HCT116 (cell line): Measurements from ENCODE around the gene DNAJC18. TPM values are rescaled to one million over a fixed set of nuclear protein-coding genes. Genes with fewer than 3 reads are reported as not detected.
A peak's percentile ranks its signal among the peaks of the same experiment; 100 is the strongest.

Experiments
- ATAC-seq: fragments of 200-7000 bp; cut with Tn5 transposase; 2 replicates; pipeline ENCODE4 v1.9.1; 2020; ENCODE audit warnings: mild to moderate bottlenecking, moderate library complexity
- BruUV-seq: library from RNA; stranded (reverse); fragments of 400-500 nt; replicated peaks from 2 replicates; lab custom pipeline; 2021; lab: Mats Ljungman, UMichigan
- CTCF ChIA-PET: fragments of 300-600 bp; sonication (Branson Sonifier 250); formaldehyde crosslinking; loops from one replicate; lab custom pipeline; 2021; ENCODE audit warnings: antibody characterized with exemption; lab: Charles Lee
- POLR2A ChIA-PET: fragments of 300-600, 350-600 bp; sonication (Branson Sonifier 250); formaldehyde crosslinking; loops from one replicate; lab custom pipeline; 2021; ENCODE audit warnings: antibody characterized with exemption; lab: Charles Lee
- RAD21 ChIA-PET, 2 experiments: fragments of 300-600 bp; sonication (Branson Sonifier 250); formaldehyde crosslinking; loops; one replicate each; lab custom pipeline; 2023; ENCODE audit warnings: low total read pairs in 2 of 2; ENCODE audit not compliant: uncharacterized antibody in 2 of 2, unreplicated experiment in 2 of 2, low non-redundant PET in 1 of 2; lab: Charles Lee
- DNase-seq: peaks from one replicate; pipeline ENCODE4 v3.0.0-alpha.2; 2010; ENCODE audit warnings: low read depth, low spot score
- H2AFZ ChIP-seq: fragments of 200-600 bp; shearing (Covaris generic), sonication (generic); 2 replicates; pipeline ENCODE4 v1.6.1; 2017; ENCODE audit warnings: low read depth, mixed run types, mixed read lengths, antibody characterized with exemption, low read length; ENCODE audit not compliant: poor library complexity, severe bottlenecking
- H3K27ac ChIP-seq: 2 replicates; pipeline ENCODE4 v1.5.1; 2012; ENCODE audit warnings: low read depth, low read length
- H3K27me3 ChIP-seq: fragments of 200-600 bp; sonication (generic); 2 replicates; pipeline ENCODE4 v1.6.1; 2016; ENCODE audit warnings: mixed run types, low read length, mixed read lengths; ENCODE audit not compliant: insufficient read depth
- H3K36me3 ChIP-seq, 2 experiments: fragments of 200-500 bp in 1 of 2; fragments of 200-600 bp in 1 of 2; sonication (Bioruptor generic) in 1 of 2; sonication (generic) in 1 of 2; 2 replicates each; pipeline versions ENCODE4 v1.5.1 to v1.6.1; 2014 to 2016; ENCODE audit warnings: low read length in 2 of 2, inconsistent platforms in 1 of 2, mixed read lengths in 1 of 2, mixed run types in 1 of 2; ENCODE audit not compliant: insufficient read depth in 2 of 2, control insufficient read depth in 1 of 2
- H3K4me1 ChIP-seq, 2 experiments: fragments of 200-600 bp in 1 of 2; sonication (generic) in 1 of 2; 2 replicates each; pipeline versions ENCODE4 v1.5.1 to v1.6.1; 2012 to 2017; ENCODE audit warnings: low read length in 2 of 2, inconsistent platforms in 1 of 2, mild to moderate bottlenecking in 1 of 2, mixed read lengths in 1 of 2, mixed run types in 1 of 2, moderate library complexity in 1 of 2; ENCODE audit not compliant: insufficient read depth in 2 of 2, control insufficient read depth in 1 of 2
- H3K4me2 ChIP-seq: fragments of 200-600 bp; sonication (generic); 2 replicates; pipeline ENCODE4 v1.6.1; 2017; ENCODE audit warnings: mixed run types, low read length, mixed read lengths
- H3K4me3 ChIP-seq, 2 experiments: fragments of 200-600 bp in 1 of 2; sonication (generic) in 1 of 2; replicated peaks in 1 of 2; 2 replicates each; pipeline ENCODE4 v1.5.1; 2011 to 2016; ENCODE audit warnings: low read length in 2 of 2, control low read depth in 1 of 2, low read depth in 1 of 2, mild to moderate bottlenecking in 1 of 2, mixed read lengths in 1 of 2, mixed run types in 1 of 2
- H3K79me2 ChIP-seq: fragments of 200-600 bp; sonication (generic); 2 replicates; pipeline ENCODE4 v1.6.1; 2017; ENCODE audit warnings: mild to moderate bottlenecking, mixed run types, low read length, moderate library complexity, mixed read lengths; ENCODE audit not compliant: insufficient read depth
- H3K9ac ChIP-seq: fragments of 200-600 bp; sonication (generic); 2 replicates; pipeline ENCODE4 v1.6.1; 2016; ENCODE audit warnings: low read length, mixed read lengths
- H3K9me2 ChIP-seq: fragments of 200-600 bp; sonication (generic), shearing (Covaris generic); 2 replicates; pipeline ENCODE4 v1.6.1; 2017; ENCODE audit warnings: mixed run types, mild to moderate bottlenecking, moderate library complexity; ENCODE audit not compliant: insufficient read depth
- H3K9me3 ChIP-seq, 2 experiments: fragments of 200-500 bp in 1 of 2; fragments of 200-600 bp in 1 of 2; sonication (Bioruptor generic) in 1 of 2; sonication (generic) in 1 of 2; 2 replicates each; pipeline ENCODE4 v1.6.1; 2014 to 2017; ENCODE audit warnings: low read length in 2 of 2, mixed read lengths in 2 of 2, inconsistent platforms in 1 of 2, low read depth in 1 of 2, mild to moderate bottlenecking in 1 of 2, mixed run types in 1 of 2, moderate library complexity in 1 of 2; ENCODE audit not compliant: control insufficient read depth in 1 of 2, insufficient read depth in 1 of 2
- H4K20me1 ChIP-seq: fragments of 200-600 bp; sonication (generic), shearing (Covaris generic); 2 replicates; pipeline ENCODE4 v1.6.1; 2017; ENCODE audit warnings: mixed run types, mild to moderate bottlenecking, moderate library complexity; ENCODE audit not compliant: insufficient read depth
- CEBPB ChIP-seq: IDR thresholded peaks from 2 replicates; pipeline ENCODE4 v1.6.1; 2012; ENCODE audit warnings: low read depth
- ELF1 ChIP-seq: IDR thresholded peaks from 2 replicates; pipeline ENCODE4 v1.6.1; 2012; ENCODE audit warnings: low read depth, borderline replicate concordance
- EZH2 ChIP-seq: fragments of 200-600 bp; sonication (generic); IDR thresholded peaks from 2 replicates; pipeline ENCODE4 v1.6.1; 2017; ENCODE audit warnings: antibody characterized with exemption, mixed run types
- EZH2phosphoT487 ChIP-seq: fragments of 200-600 bp; IDR thresholded peaks from 2 replicates; pipeline ENCODE4 v1.6.1; 2018; ENCODE audit warnings: antibody characterized with exemption, borderline replicate concordance
- FOSL1 ChIP-seq: IDR thresholded peaks from 2 replicates; pipeline ENCODE4 v1.6.1; 2012; ENCODE audit warnings: low read depth
- POLR2A ChIP-seq: IDR thresholded peaks from 2 replicates; pipeline ENCODE4 v1.7.0; 2011; ENCODE audit warnings: borderline replicate concordance; ENCODE audit not compliant: insufficient read depth, insufficient read length; ENCODE audit errors: extremely low read depth
- RAD21 ChIP-seq: IDR thresholded peaks from 2 replicates; pipeline ENCODE4 v1.6.1; 2012; ENCODE audit warnings: low read depth, mild to moderate bottlenecking
- SIN3A ChIP-seq: IDR thresholded peaks from 2 replicates; pipeline ENCODE4 v1.6.1; 2012; ENCODE audit warnings: low read depth
- SP1 ChIP-seq: IDR thresholded peaks from 2 replicates; pipeline ENCODE4 v1.6.1; 2012; ENCODE audit warnings: low read depth
- SRF ChIP-seq: IDR thresholded peaks from 2 replicates; pipeline ENCODE4 v1.6.1; 2012; ENCODE audit warnings: low read depth
- YY1 ChIP-seq: IDR thresholded peaks from 2 replicates; pipeline ENCODE4 v1.6.1; 2011; ENCODE audit warnings: low read length, low read depth, moderate library complexity, mild to moderate bottlenecking; ENCODE audit not compliant: insufficient replicate concordance; ENCODE audit errors: extremely low read depth
- intact Hi-C: fragments of 100-400 bp; cut with micrococcal nuclease; formaldehyde crosslinking; loops from 2 replicates; pipeline ENCODE4 v1.10.0; 2022
- total RNA-seq: library from RNA; stranded (reverse); gene quantifications from one replicate; pipeline ENCODE4 v1.2.1, GENCODE V29; 2021; ENCODE audit not compliant: unreplicated experiment
- TF ChIP-seq, protein P1 (sequence below): IDR thresholded peaks from 2 replicates; pipeline ENCODE4 v1.6.1; 2012
- TF ChIP-seq, protein P2 (sequence below): IDR thresholded peaks from 2 replicates; pipeline ENCODE4 v1.6.1; 2012; ENCODE audit warnings: low read depth
- TF ChIP-seq, protein P3 (sequence below), 3 experiments: fragments of 200-600 bp in 1 of 3; sonication (generic) in 1 of 3; IDR thresholded peaks in 2 of 3; conservative IDR thresholded peaks in 1 of 3; 2 replicates each; pipeline ENCODE4 v1.5.1; 2012 to 2017; ENCODE audit warnings: low read depth in 2 of 3, low read length in 2 of 3, antibody characterized with exemption in 1 of 3, borderline replicate concordance in 1 of 3, control low read depth in 1 of 3, mild to moderate bottlenecking in 1 of 3, mixed read lengths in 1 of 3, mixed run types in 1 of 3, moderate library complexity in 1 of 3; ENCODE audit not compliant: insufficient read depth in 1 of 3

The DNAJC18 gene
- total RNA-seq, 1 experiment from 2014 or later = 5.7 TPM

DNA sequence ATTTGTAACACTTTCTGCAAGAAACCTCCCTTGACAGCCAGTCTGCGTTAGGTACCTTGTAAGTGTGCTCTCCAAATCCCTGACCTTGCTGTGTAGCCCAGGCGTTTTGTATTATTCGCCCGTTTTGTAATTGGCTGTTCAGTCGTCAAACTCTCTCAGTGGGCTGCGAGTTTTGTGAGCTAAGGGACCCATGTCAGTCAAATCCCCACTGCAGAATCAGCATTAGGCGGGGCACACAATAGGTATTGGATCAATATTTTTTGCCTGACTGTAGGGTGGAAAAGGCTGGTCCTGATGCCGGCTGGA, 665 bp downstream of the DNAJC18 start:
- H3K4me2 ChIP-seq = peak overlapping the region; percentile 98
- ChIA-PET CTCF (no interaction called here), POLR2A (interaction anchor here (1.2 kb wide), 2 partner anchors 44 to 122 kb away, joined by 3 to 4 read pairs; partner anchors contain the start of genes STING1 and UBE2D2), RAD21 (no interaction called here)
- peak overlapping the region; percentile 65; the same call in 1 of the 2 replicates for H3K9ac ChIP-seq
- TF ChIP-seq FOSL1 = no peak
- TF ChIP-seq EZH2phosphoT487 = no peak
- TF ChIP-seq EZH2 = no peak
- H2AFZ ChIP-seq = peak overlapping the region; percentile 83
- H3K79me2 ChIP-seq = no peaks in the 10 kb centered on the region
- peaks cover 2 to 17% of the 10 kb centered on the region in 2 experiments; a peak in 3 of 4 replicates for H3K4me1 ChIP-seq
- no TSS peak for BruUV-seq
- no peaks in the 10 kb centered on the region for H3K36me3 ChIP-seq
- intact Hi-C loops = no loop called here
- peak overlapping the region; percentile 82 to 86 for H3K4me3 ChIP-seq
- H3K27ac ChIP-seq = peak overlapping the region; percentile 0; the same call in 1 of the 2 replicates
- H3K9me3 ChIP-seq = no peaks in the 10 kb centered on the region
- H3K9me2 ChIP-seq = no peaks in the 10 kb centered on the region
- DNase-seq = no peak
- H3K27me3 ChIP-seq = no peaks in the 10 kb centered on the region
- no peaks in the 10 kb centered on the region for H4K20me1 ChIP-seq
- peak; percentile 8 for ATAC-seq

DNA sequence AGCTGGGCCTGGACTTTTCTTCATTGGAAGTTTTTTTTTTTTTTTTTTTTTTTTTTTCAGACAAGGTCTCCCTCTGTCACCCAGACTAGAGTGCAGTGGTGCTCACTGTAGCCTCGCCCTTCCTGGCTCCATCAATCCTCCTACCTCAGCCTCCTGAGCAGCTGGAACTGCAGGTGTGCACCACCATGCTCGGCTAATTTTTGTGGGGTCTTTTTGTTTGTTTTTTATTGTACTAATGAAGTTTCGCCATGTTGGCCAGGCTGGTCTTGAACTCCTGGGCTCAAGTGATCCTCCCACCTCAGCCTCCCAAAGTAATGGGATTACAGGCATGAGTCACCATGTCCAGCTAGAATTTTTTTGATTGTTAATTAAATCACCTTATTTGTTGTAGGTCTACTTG, 3.6 kb downstream of the DNAJC18 start:
- H3K36me3 ChIP-seq = no peaks in the 10 kb centered on the region
- no peaks in the 10 kb centered on the region for H3K27me3 ChIP-seq
- no peaks in the 10 kb centered on the region for H3K79me2 ChIP-seq
- ATAC-seq (no peak), DNase-seq (no peak)
- intact Hi-C loops = no loop called here
- ChIA-PET RAD21 (no interaction called here), POLR2A (no interaction called here), CTCF (no interaction called here)
- H3K4me3 ChIP-seq = no peak overlapping the region
- peaks cover 2 to 17% of the 10 kb centered on the region in 2 experiments; a peak in 3 of 4 replicates for H3K4me1 ChIP-seq
- no peak overlapping the region for H2AFZ ChIP-seq
- BruUV-seq = no TSS peak
- H3K9me3 ChIP-seq = no peaks in the 10 kb centered on the region
- H4K20me1 ChIP-seq = no peaks in the 10 kb centered on the region
- no peak overlapping the region for H3K4me2 ChIP-seq
- H3K9me2 ChIP-seq = no peaks in the 10 kb centered on the region
- no peak overlapping the region for H3K27ac ChIP-seq
- no peak overlapping the region for H3K9ac ChIP-seq
- no peak for TF ChIP-seq EZH2
- TF ChIP-seq RAD21 = no peak
- TF ChIP-seq POLR2A = no peak
- TF ChIP-seq YY1 = no peak
- TF ChIP-seq, protein P1, sequence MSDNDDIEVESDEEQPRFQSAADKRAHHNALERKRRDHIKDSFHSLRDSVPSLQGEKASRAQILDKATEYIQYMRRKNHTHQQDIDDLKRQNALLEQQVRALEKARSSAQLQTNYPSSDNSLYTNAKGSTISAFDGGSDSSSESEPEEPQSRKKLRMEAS = no peak
- TF ChIP-seq EZH2phosphoT487 = no peak
- TF ChIP-seq, protein P2, sequence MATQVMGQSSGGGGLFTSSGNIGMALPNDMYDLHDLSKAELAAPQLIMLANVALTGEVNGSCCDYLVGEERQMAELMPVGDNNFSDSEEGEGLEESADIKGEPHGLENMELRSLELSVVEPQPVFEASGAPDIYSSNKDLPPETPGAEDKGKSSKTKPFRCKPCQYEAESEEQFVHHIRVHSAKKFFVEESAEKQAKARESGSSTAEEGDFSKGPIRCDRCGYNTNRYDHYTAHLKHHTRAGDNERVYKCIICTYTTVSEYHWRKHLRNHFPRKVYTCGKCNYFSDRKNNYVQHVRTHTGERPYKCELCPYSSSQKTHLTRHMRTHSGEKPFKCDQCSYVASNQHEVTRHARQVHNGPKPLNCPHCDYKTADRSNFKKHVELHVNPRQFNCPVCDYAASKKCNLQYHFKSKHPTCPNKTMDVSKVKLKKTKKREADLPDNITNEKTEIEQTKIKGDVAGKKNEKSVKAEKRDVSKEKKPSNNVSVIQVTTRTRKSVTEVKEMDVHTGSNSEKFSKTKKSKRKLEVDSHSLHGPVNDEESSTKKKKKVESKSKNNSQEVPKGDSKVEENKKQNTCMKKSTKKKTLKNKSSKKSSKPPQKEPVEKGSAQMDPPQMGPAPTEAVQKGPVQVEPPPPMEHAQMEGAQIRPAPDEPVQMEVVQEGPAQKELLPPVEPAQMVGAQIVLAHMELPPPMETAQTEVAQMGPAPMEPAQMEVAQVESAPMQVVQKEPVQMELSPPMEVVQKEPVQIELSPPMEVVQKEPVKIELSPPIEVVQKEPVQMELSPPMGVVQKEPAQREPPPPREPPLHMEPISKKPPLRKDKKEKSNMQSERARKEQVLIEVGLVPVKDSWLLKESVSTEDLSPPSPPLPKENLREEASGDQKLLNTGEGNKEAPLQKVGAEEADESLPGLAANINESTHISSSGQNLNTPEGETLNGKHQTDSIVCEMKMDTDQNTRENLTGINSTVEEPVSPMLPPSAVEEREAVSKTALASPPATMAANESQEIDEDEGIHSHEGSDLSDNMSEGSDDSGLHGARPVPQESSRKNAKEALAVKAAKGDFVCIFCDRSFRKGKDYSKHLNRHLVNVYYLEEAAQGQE = no peak
- TF ChIP-seq, protein P3, sequence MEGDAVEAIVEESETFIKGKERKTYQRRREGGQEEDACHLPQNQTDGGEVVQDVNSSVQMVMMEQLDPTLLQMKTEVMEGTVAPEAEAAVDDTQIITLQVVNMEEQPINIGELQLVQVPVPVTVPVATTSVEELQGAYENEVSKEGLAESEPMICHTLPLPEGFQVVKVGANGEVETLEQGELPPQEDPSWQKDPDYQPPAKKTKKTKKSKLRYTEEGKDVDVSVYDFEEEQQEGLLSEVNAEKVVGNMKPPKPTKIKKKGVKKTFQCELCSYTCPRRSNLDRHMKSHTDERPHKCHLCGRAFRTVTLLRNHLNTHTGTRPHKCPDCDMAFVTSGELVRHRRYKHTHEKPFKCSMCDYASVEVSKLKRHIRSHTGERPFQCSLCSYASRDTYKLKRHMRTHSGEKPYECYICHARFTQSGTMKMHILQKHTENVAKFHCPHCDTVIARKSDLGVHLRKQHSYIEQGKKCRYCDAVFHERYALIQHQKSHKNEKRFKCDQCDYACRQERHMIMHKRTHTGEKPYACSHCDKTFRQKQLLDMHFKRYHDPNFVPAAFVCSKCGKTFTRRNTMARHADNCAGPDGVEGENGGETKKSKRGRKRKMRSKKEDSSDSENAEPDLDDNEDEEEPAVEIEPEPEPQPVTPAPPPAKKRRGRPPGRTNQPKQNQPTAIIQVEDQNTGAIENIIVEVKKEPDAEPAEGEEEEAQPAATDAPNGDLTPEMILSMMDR (IDR thresholded peaks at IDR 0.05 in 2 of 3, conservative IDR thresholded peaks at IDR 0.05 in 1 of 3; ENCODE audit: borderline replicate concordance in 1 of 3, insufficient read depth in 1 of 3, low read depth in 2 of 3, low read length in 2 of 3) = no peak
- no peak for TF ChIP-seq SIN3A
- no peak for TF ChIP-seq ELF1
- TF ChIP-seq CEBPB = no peak
- TF ChIP-seq SRF = no peak
- no peak for TF ChIP-seq SP1
